Activated T-cell treated with anti-CD3 and anti-CD28 coated beads, Interleukin-2, amount 50 U/mL, for 72 hours (primary cell): Measurements from ENCODE around the gene SLC36A3. TPM values are rescaled to one million over a fixed set of nuclear protein-coding genes. Genes with fewer than 3 reads are reported as not detected.
"Not testable (repeated sequence)": the region's sequence is repeated elsewhere in the genome, so short reads cannot be mapped to it uniquely, and the experiment has no call there.

Experiments
- ATAC-seq, 2 donors: fragments of 150-1000 bp; cut with Tn5 transposase; replicated peaks in 1 of 2; 2 replicates each; pipeline ENCODE4 v1.10.0; 2021; ENCODE audit warnings: moderate library complexity in 2 of 2, mild to moderate bottlenecking in 1 of 2
- DNase-seq, 2 donors: peaks; one replicate each; pipeline ENCODE4 v3.0.0; 2021 to 2022; ENCODE audit warnings: mixed read lengths in 1 of 2
- H3K27ac Mint-ChIP-seq: one replicate; pipeline ENCODE4 v1.8.0; 2022; ENCODE audit warnings: mild to moderate bottlenecking, moderate library complexity, mixed read lengths
- H3K27me3 Mint-ChIP-seq: one replicate; pipeline ENCODE4 v1.8.0; 2022; ENCODE audit warnings: low read depth, mixed read lengths
- H3K36me3 Mint-ChIP-seq, 2 donors: one replicate each; pipeline ENCODE4 v1.8.0; 2022; ENCODE audit warnings: mixed read lengths in 2 of 2, mild to moderate bottlenecking in 1 of 2; ENCODE audit not compliant: insufficient read depth in 2 of 2
- H3K4me1 Mint-ChIP-seq: one replicate; pipeline ENCODE4 v1.8.0; 2022; ENCODE audit warnings: low read depth, mixed read lengths
- H3K4me3 Mint-ChIP-seq, 2 donors: one replicate each; pipeline ENCODE4 v1.8.0; 2022; ENCODE audit warnings: mild to moderate bottlenecking in 2 of 2, mixed read lengths in 2 of 2, moderate library complexity in 2 of 2
- H3K9me3 Mint-ChIP-seq, 2 donors: one replicate each; pipeline ENCODE4 v1.8.0; 2022; ENCODE audit warnings: mixed read lengths in 2 of 2
- total RNA-seq, 2 donors: library from RNA; stranded (reverse); gene quantifications; one replicate each; pipeline ENCODE4 v1.2.3, GENCODE V29; 2022

Gene SLC36A3
- total RNA-seq, 2 donors from 2014 or later = 0.10 TPM; not detected in 1

GRCh38 chr5:151238303-151238741, 65.2 kb downstream of the SLC36A3 start:
- Mint-ChIP-seq H3K4me1 (peaks cover 20% of the 10 kb centered on the region), H3K4me3 (peak overlapping the region in 1 of 2 donors; percentile 32), H3K9me3 (no peaks in the 10 kb centered on the region), H3K36me3 (no peaks in the 10 kb centered on the region), H3K27ac (no peak overlapping the region), H3K27me3 (no peaks in the 10 kb centered on the region)
- DNase-seq = no peak
- ATAC-seq = no peak

- no peak overlapping the region for H3K4me3 Mint-ChIP-seq
- H3K27ac Mint-ChIP-seq = no peak overlapping the region
These were observed 65.9 kb downstream of the SLC36A3 start for GRCh38 chr5:151237685-151238084.

DNA sequence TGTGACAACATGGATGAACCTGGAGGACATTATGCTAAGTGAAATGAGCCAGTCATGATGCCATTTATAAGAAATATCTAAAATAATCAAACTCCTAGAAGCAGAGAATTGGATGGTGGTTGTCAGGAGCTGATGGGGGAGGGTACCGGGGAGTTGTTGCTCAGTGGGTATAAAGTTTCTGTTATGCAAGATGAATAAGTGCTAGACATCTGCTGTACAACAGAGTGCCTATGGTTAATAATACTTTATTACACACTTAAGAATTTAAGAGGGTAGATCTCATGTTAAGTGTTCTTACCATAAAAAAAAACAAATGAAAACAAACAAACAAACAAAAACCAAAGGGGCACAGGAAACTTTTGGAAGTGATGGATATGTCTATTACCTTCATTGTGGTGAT, 66.7 kb downstream of the SLC36A3 start:
- no peak for DNase-seq
- no peak for ATAC-seq
- no peaks in the 10 kb centered on the region for H3K9me3 Mint-ChIP-seq
- H3K27ac Mint-ChIP-seq = no peak overlapping the region
- H3K4me3 Mint-ChIP-seq = no peak overlapping the region
- H3K4me1 Mint-ChIP-seq = peaks cover 18% of the 10 kb centered on the region
- no peaks in the 10 kb centered on the region for H3K36me3 Mint-ChIP-seq
- no peaks in the 10 kb centered on the region for H3K27me3 Mint-ChIP-seq

More at GRCh38 chr5:151237685-151238084, 65.9 kb downstream of the SLC36A3 start:
- H3K36me3 Mint-ChIP-seq = no peaks in the 10 kb centered on the region
- DNase-seq = no peak
- H3K9me3 Mint-ChIP-seq = no peaks in the 10 kb centered on the region
- peaks cover 18% of the 10 kb centered on the region for H3K4me1 Mint-ChIP-seq
- no peak for ATAC-seq
- no peaks in the 10 kb centered on the region for H3K27me3 Mint-ChIP-seq

DNA sequence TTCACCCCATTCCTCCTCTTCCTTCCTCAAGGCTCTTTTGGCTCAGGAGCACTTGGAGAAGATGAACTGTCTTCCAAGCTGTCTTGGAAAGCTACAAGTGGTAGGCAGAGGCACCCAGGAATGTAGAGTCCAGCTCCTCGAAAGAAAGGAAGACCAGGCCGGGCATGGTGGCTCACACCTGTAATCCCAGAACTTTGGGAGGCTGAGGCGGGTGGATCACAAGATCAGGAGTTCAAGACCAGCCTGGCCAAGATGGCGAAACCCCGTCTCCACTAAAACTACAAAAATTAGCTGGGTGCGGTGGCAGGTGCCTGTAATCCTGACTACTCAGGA, 68.4 kb downstream of the SLC36A3 start:
- not testable (repeated sequence) for H3K27me3 Mint-ChIP-seq, ATAC-seq, H3K4me3 Mint-ChIP-seq, DNase-seq, H3K27ac Mint-ChIP-seq, H3K36me3 Mint-ChIP-seq, H3K9me3 Mint-ChIP-seq
- peaks cover 12% of the 10 kb centered on the region for H3K4me1 Mint-ChIP-seq

GRCh38 chr5:151234476-151235238, 68.9 kb downstream of the SLC36A3 start:
- H3K4me3 Mint-ChIP-seq = peak overlapping the region; percentile 14 to 20
- no peaks in the 10 kb centered on the region for H3K27me3 Mint-ChIP-seq
- no peaks in the 10 kb centered on the region for H3K36me3 Mint-ChIP-seq
- H3K9me3 Mint-ChIP-seq = no peaks in the 10 kb centered on the region
- peaks cover 12% of the 10 kb centered on the region for H3K4me1 Mint-ChIP-seq
- H3K27ac Mint-ChIP-seq = no peak overlapping the region
- DNase-seq (peak in 1 of 2 donors; percentile 29), ATAC-seq (peak; percentile 70 to 79)

DNA sequence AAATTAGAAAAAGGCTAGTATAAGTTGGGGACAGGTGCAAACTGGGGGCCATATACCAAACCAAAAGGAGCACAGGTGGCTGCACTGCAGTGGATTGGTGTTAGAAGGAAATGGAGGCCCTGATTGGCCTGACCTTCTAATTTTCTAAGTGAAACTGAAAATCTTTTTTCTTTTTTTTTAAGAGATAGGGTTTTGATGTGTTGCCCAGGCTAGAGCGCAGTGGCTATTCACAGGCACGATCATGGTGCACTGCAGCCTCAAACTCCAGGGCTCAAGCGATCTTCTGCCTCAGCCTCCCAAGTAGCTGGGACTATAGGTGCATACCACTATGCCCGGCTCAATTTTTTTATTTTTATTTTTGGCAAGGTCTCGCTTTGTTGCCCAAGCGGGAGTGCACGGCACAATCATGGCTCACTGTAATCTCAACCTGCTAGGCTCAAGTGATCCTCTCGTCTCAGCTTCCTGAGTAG, 69.9 kb downstream of the SLC36A3 start:
- DNase-seq (no peak), ATAC-seq (no peak)
- Mint-ChIP-seq H3K4me1 (peaks cover 12% of the 10 kb centered on the region), H3K36me3 (no peaks in the 10 kb centered on the region), H3K27me3 (no peaks in the 10 kb centered on the region), H3K9me3 (no peaks in the 10 kb centered on the region), H3K27ac (no peak overlapping the region), H3K4me3 (no peak overlapping the region)

DNA sequence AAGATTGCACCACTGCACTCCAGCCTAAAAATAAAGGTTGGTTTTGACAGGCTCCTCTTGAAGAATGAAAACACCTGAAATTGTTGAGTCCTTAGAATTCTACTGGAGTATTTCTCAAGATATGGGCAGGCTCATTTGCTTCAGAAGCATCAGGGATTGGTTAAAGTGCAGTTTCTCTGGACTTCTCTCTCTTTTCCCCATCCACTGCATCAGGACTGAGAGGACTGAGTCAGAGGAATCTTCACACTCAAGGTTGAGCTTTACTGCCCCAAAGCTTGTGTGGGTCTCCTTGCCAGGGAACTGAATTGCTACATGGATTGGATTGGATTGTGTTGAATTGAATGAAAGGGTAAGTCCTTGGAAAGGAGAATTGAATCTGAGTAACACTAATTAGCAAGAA, 72.2 kb downstream of the SLC36A3 start:
- no peaks in the 10 kb centered on the region for H3K9me3 Mint-ChIP-seq
- H3K27ac Mint-ChIP-seq = no peak overlapping the region
- H3K4me3 Mint-ChIP-seq = no peak overlapping the region
- no peaks in the 10 kb centered on the region for H3K27me3 Mint-ChIP-seq
- DNase-seq (no peak), ATAC-seq (no peak)
- H3K4me1 Mint-ChIP-seq = peaks cover 12% of the 10 kb centered on the region
- no peaks in the 10 kb centered on the region for H3K36me3 Mint-ChIP-seq

DNA sequence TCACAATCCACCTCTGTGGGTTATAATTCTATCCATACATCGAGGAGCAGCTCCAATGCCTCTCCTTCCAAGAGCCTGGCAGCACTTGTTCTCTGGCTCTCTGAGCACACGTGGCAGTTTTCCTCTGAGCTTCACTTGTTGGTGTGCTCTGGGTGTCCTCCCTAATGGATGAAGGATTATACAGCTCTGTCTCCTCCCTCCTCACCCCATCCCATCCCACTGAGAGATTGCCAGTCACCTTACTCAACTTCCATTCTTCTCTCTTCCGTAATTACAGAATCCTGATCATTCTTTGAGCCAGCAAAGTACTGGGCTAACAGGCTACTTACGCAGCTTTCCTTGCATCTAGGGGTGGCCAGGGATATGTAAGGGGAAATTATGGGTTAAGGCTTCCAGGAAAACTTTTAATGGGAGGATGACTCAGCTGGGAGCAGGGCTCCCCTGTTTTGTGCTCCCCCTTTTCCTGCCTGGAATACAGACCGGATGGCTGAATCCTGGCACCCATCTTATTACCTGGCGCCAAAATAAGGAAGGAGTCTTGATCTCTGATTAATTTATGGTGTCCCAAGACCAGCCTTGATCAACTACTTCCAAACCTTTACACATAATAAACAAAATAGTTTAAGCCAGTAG, 73.4 kb downstream of the SLC36A3 start:
- no peak for DNase-seq
- Mint-ChIP-seq H3K36me3 (no peaks in the 10 kb centered on the region), H3K4me1 (peaks cover 16% of the 10 kb centered on the region), H3K9me3 (no peaks in the 10 kb centered on the region), H3K4me3 (no peak overlapping the region), H3K27me3 (no peaks in the 10 kb centered on the region), H3K27ac (no peak overlapping the region)
- ATAC-seq = no peak

DNA sequence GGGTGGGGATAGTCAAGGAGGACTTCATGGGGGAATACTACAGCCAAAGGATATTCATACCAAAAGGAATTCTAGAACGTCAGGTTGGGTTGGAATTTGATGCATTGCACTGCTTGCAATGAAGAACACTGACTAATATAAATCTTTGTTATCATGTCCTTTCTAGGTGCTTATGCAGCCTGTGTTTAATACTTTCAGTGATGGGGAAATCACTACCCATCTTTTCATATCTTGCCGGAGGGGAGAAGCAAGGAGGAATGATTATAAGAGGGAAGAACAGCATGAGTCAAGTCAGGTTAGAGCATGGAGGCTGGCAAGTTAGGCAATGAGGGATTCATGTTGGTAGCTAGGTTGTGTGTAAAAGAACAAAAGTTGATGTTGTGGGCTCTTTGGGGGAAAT, 74.6 kb downstream of the SLC36A3 start:
- Mint-ChIP-seq H3K36me3 (no peaks in the 10 kb centered on the region), H3K4me3 (no peak overlapping the region), H3K4me1 (peaks cover 16% of the 10 kb centered on the region), H3K27me3 (no peaks in the 10 kb centered on the region), H3K9me3 (no peaks in the 10 kb centered on the region), H3K27ac (no peak overlapping the region)
- no peak for ATAC-seq
- no peak for DNase-seq

- Mint-ChIP-seq H3K27ac (no peak overlapping the region), H3K4me1 (peaks cover 18% of the 10 kb centered on the region), H3K36me3 (no peaks in the 10 kb centered on the region), H3K9me3 (no peaks in the 10 kb centered on the region), H3K27me3 (no peaks in the 10 kb centered on the region), H3K4me3 (no peak overlapping the region)
- DNase-seq (no peak), ATAC-seq (no peak)
These were observed 75.6 kb downstream of the SLC36A3 start for GRCh38 chr5:151227918-151228447.

Other genes starting within 250 kb of the SLC36A3 start
- 100 to 1,000 TPM; 358 to 420 TPM for gene TNIP1, start 222.7 kb downstream of the SLC36A3 start, total RNA-seq
- gene ANXA6, start 146.0 kb downstream of the SLC36A3 start, total RNA-seq = 100 to 1,000 TPM; 127 to 171 TPM
- 10 to 100 TPM; 44.8 to 53.1 TPM for gene CCDC69, start 79.7 kb downstream of the SLC36A3 start, total RNA-seq
- gene GM2A, start 50.6 kb downstream of the SLC36A3 start, total RNA-seq = 10 to 100 TPM; 19.4 to 28.2 TPM
- not detected for gene SLC36A2, start 43.8 kb upstream of the SLC36A3 start, total RNA-seq
- gene SLC36A1, start 143.8 kb upstream of the SLC36A3 start, total RNA-seq = 1 to 10 TPM; 3.4 to 5.8 TPM